22Rv1 (cell line): ENCODE data around the gene RRP1B.

Source experiments
- CTCF ChIP-seq: fragments of 450-650 bp; IDR thresholded peaks from 2 replicates; pipeline ENCODE4 v1.5.1; 2017; ENCODE audit warnings: mild to moderate bottlenecking
- ZFX ChIP-seq: fragments of 450-650 bp; IDR thresholded peaks from 2 replicates; pipeline ENCODE4 v1.6.1; 2017; ENCODE audit warnings: antibody characterized with exemption, borderline replicate concordance

DNA sequence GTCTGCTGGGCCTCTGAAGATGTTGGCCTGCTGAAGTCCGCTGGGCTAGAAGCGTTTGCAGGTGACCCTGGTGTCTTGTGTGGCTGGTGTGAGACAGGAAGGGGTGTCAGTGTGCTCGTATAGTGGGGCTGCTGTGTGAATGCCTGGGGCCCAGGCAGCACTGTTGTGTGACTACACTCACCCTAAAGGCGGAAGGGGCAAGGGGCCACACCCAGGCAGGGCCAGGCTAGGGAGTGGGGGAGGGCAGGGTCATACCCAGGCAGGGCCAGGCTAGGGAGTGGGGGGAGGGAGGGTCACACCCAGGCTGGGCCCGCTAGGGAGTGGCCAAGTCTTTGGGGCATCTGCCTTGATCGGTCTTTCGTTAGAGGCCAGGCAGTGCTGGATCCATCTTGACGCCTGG lies 84.6 kb downstream of the RRP1B start:
- TF ChIP-seq CTCF, result no peak
- TF ChIP-seq ZFX, result no peak
